Measurements from ENCODE around the gene INPP1.

- TF ChIP-seq CTCF (IDR thresholded peaks at IDR 0.05), result no peak
- TF ChIP-seq POLR2AphosphoS5 (IDR thresholded peaks at IDR 0.05), result no peak
- no peak for TF ChIP-seq POLR2A (IDR thresholded peaks at IDR 0.05)
Observed at GRCh38 chr2:190379249-190379964, 36.0 kb downstream of the INPP1 start.
